ENCODE measurements around the gene NPAS3. TPM values are rescaled to one million over a fixed set of nuclear protein-coding genes. Genes with fewer than 3 reads are reported as not detected.

Gene NPAS3
- total and polyA plus RNA-seq, 2 donors (not counting 3 experiments of a cell fraction or from before 2014, with no cell fraction given): 0.10 to 0.13 TPM

GRCh38 chr14:33381717-33382116 lies 443.0 kb downstream of the NPAS3 start:
- Histone ChIP-seq H3K9ac (replicated peaks; ENCODE audit: extremely low read depth, insufficient read depth, low read length) (no peak overlapping the region), H3K36me3 (ENCODE audit: control insufficient read depth in 2 of 2, extremely low read depth in 1 of 2, insufficient read depth in 2 of 2, low read length in 2 of 2) (no peaks in the 10 kb centered on the region), H3K4me2 (ENCODE audit: insufficient read depth, low read length) (no peak overlapping the region), H3K4me1 (ENCODE audit: control insufficient read depth, extremely low read depth, insufficient read depth, low read length) (no peaks in the 10 kb centered on the region), H3K4me3 (replicated peaks in 1 of 3; ENCODE audit: insufficient read depth in 1 of 3, low read depth in 1 of 3, low read length in 3 of 3) (no peak overlapping the region), H3K79me2 (ENCODE audit: control insufficient read depth, insufficient read depth, low read length) (no peaks in the 10 kb centered on the region), H3K9me3 (replicated peaks; ENCODE audit: control insufficient read depth, insufficient read depth, low read length) (no peaks in the 10 kb centered on the region), H3K27ac (ENCODE audit: insufficient read depth, low read depth, low read length) (no peak overlapping the region), H3K27me3 (ENCODE audit: control insufficient read depth in 2 of 2, insufficient read depth in 2 of 2, low read length in 2 of 2) (no peaks in the 10 kb centered on the region), H2AFZ (ENCODE audit: low read depth, low read length) (no peak overlapping the region), H3K9me1 (replicated peaks; ENCODE audit: control insufficient read depth, extremely low read depth, insufficient read depth, low read length) (no peaks in the 10 kb centered on the region), H4K20me1 (replicated peaks; ENCODE audit: control insufficient read depth, extremely low read depth, insufficient read depth, low read length) (no peaks in the 10 kb centered on the region)
- POLR2A ChIA-PET: no interaction called here
- dilution Hi-C loops (cut with MboI; ENCODE audit: extremely low pct_ligation_motif_present, low sequenced_read_pairs) (no loop called here), intact Hi-C loops (cut with micrococcal nuclease) (no loop called here)
- CTCF ChIA-PET: interaction anchor here (1.0 kb wide), 1 partner anchor 16 kb away, joined by 3 read pairs; no protein-coding TSS in a partner anchor
- TF ChIP-seq CTCF (IDR thresholded peaks at IDR 0.05; ENCODE audit: extremely low read depth in 1 of 2, insufficient read depth in 1 of 2, low read depth in 1 of 2, low read length in 2 of 2) (no peak), POLR2AphosphoS5 (IDR thresholded peaks at IDR 0.05; ENCODE audit: insufficient read depth, low read depth, low read length) (no peak), MAX (IDR thresholded peaks at IDR 0.05; ENCODE audit: insufficient read depth, insufficient read length) (no peak), GATA2 (IDR thresholded peaks at IDR 0.05; ENCODE audit: insufficient read depth, insufficient read length, low read depth, low read length) (no peak), MYC (IDR thresholded peaks at IDR 0.05; ENCODE audit: low read depth, low read length) (no peak), JUN (IDR thresholded peaks at IDR 0.05; ENCODE audit: borderline replicate concordance, insufficient read depth, insufficient read length, low read depth) (no peak), POLR2A (IDR thresholded peaks at IDR 0.05; ENCODE audit: low read depth, low read length) (no peak), FOS (IDR thresholded peaks at IDR 0.05; ENCODE audit: borderline replicate concordance, insufficient read depth, low read length) (no peak), EZH2 (IDR thresholded peaks at IDR 0.05; ENCODE audit: borderline replicate concordance, low read depth, low read length, severe bottlenecking) (no peak)
- BruUV-seq (replicated peaks): no TSS peak
- FAIRE-seq (no peak), DNase-seq (ENCODE audit: low read depth, low spot score) (no peak)

Data from endothelial cell of umbilical vein (primary cell).